GM12875 (cell line): ENCODE measurements around the gene MFSD6.
A peak's percentile ranks its signal among the peaks of the same experiment; 100 is the strongest.

Experiments
- H3K4me3 ChIP-seq: one replicate; pipeline ENCODE4 v1.5.1; 2011; ENCODE audit warnings: low read depth, low read length, control low read depth
- CTCF ChIP-seq: IDR thresholded peaks from 2 replicates; pipeline ENCODE4 v1.5.1; 2011; ENCODE audit warnings: low read depth, mild to moderate bottlenecking, control low read depth, inconsistent platforms, low read length, moderate library complexity, borderline replicate concordance; ENCODE audit not compliant: insufficient read depth

The MFSD6 gene

GRCh38 chr2:190535586-190535985, 127.4 kb downstream of the MFSD6 start:
- H3K4me3 ChIP-seq: peak overlapping the region; percentile 1
- TF ChIP-seq CTCF: no peak

GRCh38 chr2:190537765-190538164, 129.6 kb downstream of the MFSD6 start:
- no peak overlapping the region for H3K4me3 ChIP-seq
- no peak for TF ChIP-seq CTCF

- no peak overlapping the region for H3K4me3 ChIP-seq
- no peak for TF ChIP-seq CTCF
These were observed 130.0 kb downstream of the MFSD6 start for GRCh38 chr2:190538201-190538600.

GRCh38 chr2:190540048-190540447, 131.9 kb downstream of the MFSD6 start:
- H3K4me3 ChIP-seq: no peak overlapping the region
- no peak for TF ChIP-seq CTCF

GRCh38 chr2:190545093-190545492, 136.9 kb downstream of the MFSD6 start:
- H3K4me3 ChIP-seq: no peak overlapping the region
- TF ChIP-seq CTCF: no peak

GRCh38 chr2:190545555-190546385, 137.6 kb downstream of the MFSD6 start:
- no peak for TF ChIP-seq CTCF
- H3K4me3 ChIP-seq: no peak overlapping the region

- no peak overlapping the region for H3K4me3 ChIP-seq
These were observed 138.6 kb downstream of the MFSD6 start for GRCh38 chr2:190546734-190547133.

More at GRCh38 chr2:190546734-190547133, 138.6 kb downstream of the MFSD6 start:
- no peak for TF ChIP-seq CTCF
